Mucosa of rectum (tissue), 2 donors: ENCODE measurements around the gene SHLD1.

Experiments used
- H3K27ac ChIP-seq, 2 donors: one replicate each; pipeline ENCODE4 v1.7.0; 2013; ENCODE audit warnings: inconsistent platforms in 2 of 2, low read depth in 2 of 2, low read length in 2 of 2
- H3K27me3 ChIP-seq, 2 donors: one replicate each; pipeline ENCODE4 v1.7.0; 2013; ENCODE audit warnings: low read length in 2 of 2; ENCODE audit not compliant: control insufficient read depth in 2 of 2, insufficient read depth in 2 of 2
- H3K36me3 ChIP-seq, 2 donors: one replicate each; pipeline ENCODE4 v1.7.0; 2013; ENCODE audit warnings: low read length in 2 of 2; ENCODE audit not compliant: control insufficient read depth in 2 of 2, insufficient read depth in 2 of 2
- H3K4me1 ChIP-seq, 2 donors: one replicate each; pipeline ENCODE4 v1.7.0; 2013; ENCODE audit warnings: low read length in 2 of 2, mild to moderate bottlenecking in 1 of 2; ENCODE audit not compliant: control insufficient read depth in 2 of 2, insufficient read depth in 2 of 2
- H3K4me3 ChIP-seq, 2 donors: one replicate each; pipeline ENCODE4 v1.7.0; 2013; ENCODE audit warnings: low read length in 2 of 2
- H3K9ac ChIP-seq, 2 donors: one replicate each; pipeline ENCODE4 v1.7.0; 2013; ENCODE audit warnings: low read length in 2 of 2, low read depth in 1 of 2, mild to moderate bottlenecking in 1 of 2
- H3K9me3 ChIP-seq, 2 donors: one replicate each; pipeline ENCODE4 v1.7.0; 2013; ENCODE audit warnings: low read length in 2 of 2; ENCODE audit not compliant: control insufficient read depth in 2 of 2
- donor health status: healthy.
- donor health status: Normal muscosa, but diverticular disease.

The SHLD1 gene

DNA sequence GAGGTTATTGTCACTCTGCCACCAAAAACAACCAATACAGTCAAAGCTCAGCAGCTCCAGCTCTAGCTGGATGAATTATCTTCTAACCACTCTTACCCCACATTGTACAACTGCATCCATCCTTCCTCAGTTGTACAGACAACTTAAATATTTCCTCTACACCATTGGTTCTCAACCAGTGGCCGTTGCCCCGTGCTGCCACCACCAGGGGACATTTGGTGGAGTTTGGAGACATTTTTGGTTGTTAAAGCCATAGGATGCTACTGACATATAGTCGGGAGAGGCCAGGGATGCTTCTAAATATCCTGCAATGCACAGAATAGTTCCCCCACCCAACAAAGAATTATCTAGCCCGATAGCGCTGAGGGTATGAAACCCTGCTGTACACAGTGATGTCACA, 59.3 kb downstream of the SHLD1 start:
- Histone ChIP-seq H3K4me3 (no peak overlapping the region), H3K27ac (no peak overlapping the region), H3K9me3 (no peaks in the 10 kb centered on the region), H3K36me3 (no peaks in the 10 kb centered on the region), H3K4me1 (peaks cover 2 to 8% of the 10 kb centered on the region in 2 donors), H3K27me3 (no peaks in the 10 kb centered on the region), H3K9ac (no peak overlapping the region)

DNA sequence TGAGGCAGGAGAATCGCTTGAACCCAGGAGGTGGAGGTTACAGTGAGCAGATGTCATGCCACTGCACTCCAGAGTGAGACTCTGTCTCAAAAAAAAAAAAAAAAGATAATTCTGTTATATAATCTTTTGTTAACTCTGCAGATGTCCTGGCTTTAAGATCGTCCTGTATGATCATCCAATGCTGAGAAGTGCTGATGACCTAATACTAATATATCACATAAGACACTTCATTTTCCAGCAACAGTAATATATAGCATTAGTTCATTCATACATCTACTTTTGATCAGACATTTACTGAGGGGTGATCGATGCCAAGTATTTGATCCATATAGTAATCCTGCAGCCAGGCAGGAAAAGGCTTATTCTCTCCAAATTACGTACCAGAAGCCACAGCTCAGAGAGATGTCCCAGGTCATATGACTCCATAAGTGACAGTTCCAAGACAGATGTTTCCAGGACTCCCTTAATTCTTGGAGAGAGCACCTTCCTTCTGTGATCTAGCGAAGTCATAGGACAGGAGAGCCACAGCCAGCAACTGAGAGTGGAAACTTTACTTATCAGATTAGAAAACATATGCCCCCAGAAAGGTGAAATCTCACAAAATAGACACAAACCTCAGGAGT, 60.7 kb downstream of the SHLD1 start:
- Histone ChIP-seq H3K9ac (no peak overlapping the region), H3K4me3 (no peak overlapping the region), H3K27me3 (no peaks in the 10 kb centered on the region), H3K27ac (no peak overlapping the region), H3K4me1 (no peaks in the 10 kb centered on the region), H3K9me3 (no peaks in the 10 kb centered on the region), H3K36me3 (no peaks in the 10 kb centered on the region)

DNA sequence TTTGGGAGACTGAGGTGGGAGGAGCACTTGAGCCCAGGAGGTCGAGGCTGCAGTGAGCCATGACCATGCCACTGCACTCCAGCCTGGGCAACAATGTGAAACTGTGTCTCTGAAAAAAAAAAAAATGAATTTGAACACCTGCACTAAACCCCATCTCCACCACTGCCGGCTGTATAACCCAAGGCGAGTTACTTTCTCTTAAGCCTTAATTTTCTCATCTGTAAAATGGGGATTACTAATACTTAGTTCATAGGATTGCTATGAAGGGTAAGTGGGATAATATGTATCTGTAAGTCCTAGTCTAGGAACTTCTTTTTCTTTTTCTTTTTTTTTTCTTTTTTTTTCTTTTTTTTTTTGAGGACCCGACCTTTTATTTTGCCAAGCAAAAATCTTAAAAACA, 61.5 kb downstream of the SHLD1 start:
- H3K36me3 ChIP-seq = no peaks in the 10 kb centered on the region
- H3K9ac ChIP-seq = no peak overlapping the region
- no peaks in the 10 kb centered on the region for H3K4me1 ChIP-seq
- no peak overlapping the region for H3K27ac ChIP-seq
- no peaks in the 10 kb centered on the region for H3K9me3 ChIP-seq
- no peak overlapping the region for H3K4me3 ChIP-seq
- no peaks in the 10 kb centered on the region for H3K27me3 ChIP-seq

DNA sequence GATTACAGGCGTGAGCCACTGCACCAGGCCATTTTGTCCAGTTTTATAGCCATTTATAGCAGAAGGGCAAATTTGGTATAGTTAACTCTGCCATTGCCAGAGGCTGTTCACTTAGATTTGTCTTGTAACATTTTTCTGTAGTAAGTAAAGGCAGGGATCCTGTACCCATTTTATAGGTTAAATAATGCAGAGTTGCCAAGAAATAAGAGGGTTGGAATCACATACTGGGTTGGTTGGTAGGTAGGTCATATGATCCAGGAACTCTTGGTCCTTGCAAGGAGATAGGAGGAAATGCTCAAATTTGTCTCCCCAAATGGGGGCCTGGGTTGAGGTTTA, 68.1 kb downstream of the SHLD1 start:
- H3K27ac ChIP-seq = no peak overlapping the region
- H3K27me3 ChIP-seq = no peaks in the 10 kb centered on the region
- H3K4me3 ChIP-seq = no peak overlapping the region
- no peaks in the 10 kb centered on the region for H3K36me3 ChIP-seq
- no peak overlapping the region for H3K9ac ChIP-seq
- H3K9me3 ChIP-seq = no peaks in the 10 kb centered on the region
- H3K4me1 ChIP-seq = no peaks in the 10 kb centered on the region

DNA sequence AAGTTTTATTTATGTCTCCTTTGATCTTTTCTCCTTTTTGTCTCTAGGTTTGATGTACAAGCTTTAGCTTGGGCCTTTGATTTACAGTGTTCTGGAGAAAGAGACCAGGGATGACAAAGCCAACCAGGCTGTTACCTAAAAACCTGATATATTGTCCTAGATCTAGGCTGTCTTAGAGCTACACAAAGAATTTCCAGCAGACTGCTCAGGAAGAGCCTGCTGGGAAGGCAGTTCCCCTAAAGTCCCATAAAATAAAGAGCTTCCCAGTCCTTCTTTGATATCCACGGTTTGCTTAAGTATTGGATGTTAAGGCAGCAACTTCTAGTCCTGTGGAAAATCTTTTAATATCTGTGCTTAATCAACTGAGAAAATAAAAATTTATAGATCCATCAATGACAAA, 70.5 kb downstream of the SHLD1 start:
- Histone ChIP-seq H3K9ac (no peak overlapping the region), H3K27ac (no peak overlapping the region), H3K36me3 (no peaks in the 10 kb centered on the region), H3K4me3 (no peak overlapping the region), H3K9me3 (no peaks in the 10 kb centered on the region), H3K27me3 (no peaks in the 10 kb centered on the region), H3K4me1 (no peaks in the 10 kb centered on the region)

DNA sequence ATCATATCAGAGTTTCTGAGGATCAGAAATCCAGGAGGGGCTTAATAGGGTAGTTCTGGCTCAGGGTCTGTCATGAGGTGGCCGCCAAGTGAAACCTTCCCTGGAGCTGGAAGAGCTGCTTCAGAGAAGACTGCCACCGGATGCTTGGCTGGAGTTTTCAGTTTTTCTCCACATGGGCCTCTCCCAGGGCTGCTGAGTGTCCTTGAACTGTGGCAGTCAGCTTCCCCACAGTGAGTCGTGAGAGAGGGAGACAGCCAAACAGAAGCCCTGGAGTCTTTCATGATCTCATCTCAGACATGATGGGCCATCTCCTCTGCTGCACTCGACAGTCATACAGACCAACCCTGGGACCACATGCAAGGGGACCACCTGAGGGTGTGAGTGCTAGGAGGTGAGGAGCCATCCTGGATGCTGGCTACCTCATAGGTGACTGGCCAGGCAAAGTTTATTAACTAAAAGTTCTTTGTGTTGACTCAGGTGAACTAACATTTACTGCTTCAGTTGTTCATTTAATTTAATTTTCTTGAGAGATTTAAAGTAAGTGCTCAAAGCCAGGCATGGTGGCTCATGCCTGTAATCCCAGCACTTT, 71.5 kb downstream of the SHLD1 start:
- H3K4me3 ChIP-seq = no peak overlapping the region
- no peak overlapping the region for H3K9ac ChIP-seq
- no peaks in the 10 kb centered on the region for H3K9me3 ChIP-seq
- H3K27ac ChIP-seq = no peak overlapping the region
- H3K27me3 ChIP-seq = no peaks in the 10 kb centered on the region
- no peaks in the 10 kb centered on the region for H3K4me1 ChIP-seq
- no peaks in the 10 kb centered on the region for H3K36me3 ChIP-seq

DNA sequence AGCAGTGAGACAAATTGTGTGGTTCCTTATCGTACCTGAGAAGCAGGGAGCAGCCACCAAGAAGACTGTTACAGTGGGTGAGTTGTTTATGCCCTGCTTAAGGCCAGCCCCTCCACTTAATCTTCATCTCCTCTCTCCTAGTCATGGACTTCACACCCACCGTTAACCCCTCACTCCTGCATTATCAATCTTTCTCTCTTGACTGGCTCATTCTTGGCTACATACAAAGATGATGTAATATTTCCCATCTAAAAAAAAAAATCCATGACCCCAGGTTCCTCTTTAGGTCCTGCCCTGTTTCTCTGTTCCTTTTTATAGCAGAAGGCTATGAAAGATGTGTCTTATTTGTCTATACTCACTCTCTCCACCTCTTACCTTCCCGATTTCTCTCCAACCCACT, 72.4 kb downstream of the SHLD1 start:
- H3K4me1 ChIP-seq = no peaks in the 10 kb centered on the region
- H3K27me3 ChIP-seq = no peaks in the 10 kb centered on the region
- no peak overlapping the region for H3K9ac ChIP-seq
- H3K27ac ChIP-seq = no peak overlapping the region
- no peaks in the 10 kb centered on the region for H3K9me3 ChIP-seq
- H3K4me3 ChIP-seq = no peak overlapping the region
- H3K36me3 ChIP-seq = no peaks in the 10 kb centered on the region

DNA sequence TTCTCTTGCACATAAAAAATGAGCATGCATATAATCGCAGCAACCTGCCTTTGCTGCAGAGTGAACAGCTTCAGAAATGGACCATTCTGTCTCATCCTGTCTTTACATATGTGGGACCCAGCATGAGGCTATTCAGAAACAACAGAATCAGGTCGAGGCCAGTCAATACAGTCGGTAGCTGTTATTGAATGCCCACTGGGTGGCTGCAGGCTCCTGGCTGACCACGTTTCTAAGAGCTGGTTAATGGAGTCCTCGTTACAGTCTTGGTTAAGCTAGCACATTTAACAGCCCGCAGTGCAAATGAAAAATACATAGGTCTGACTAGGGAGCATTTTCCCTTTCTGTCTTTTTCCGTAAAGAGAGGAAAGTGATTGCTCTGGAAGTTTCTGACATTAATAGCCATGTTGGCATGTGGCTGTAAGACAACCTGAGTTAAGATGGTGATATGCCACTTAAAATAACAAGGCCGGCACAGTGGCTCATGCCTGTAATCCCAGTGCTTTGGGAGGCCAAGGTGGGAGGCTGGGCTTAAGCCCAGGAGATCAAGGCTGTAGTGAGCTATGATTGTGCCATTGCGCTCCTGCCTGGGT, 75.0 kb downstream of the SHLD1 start:
- H3K4me3 ChIP-seq = no peak overlapping the region
- no peaks in the 10 kb centered on the region for H3K27me3 ChIP-seq
- H3K27ac ChIP-seq = no peak overlapping the region
- no peaks in the 10 kb centered on the region for H3K9me3 ChIP-seq
- no peak overlapping the region for H3K9ac ChIP-seq
- no peaks in the 10 kb centered on the region for H3K4me1 ChIP-seq
- no peaks in the 10 kb centered on the region for H3K36me3 ChIP-seq

DNA sequence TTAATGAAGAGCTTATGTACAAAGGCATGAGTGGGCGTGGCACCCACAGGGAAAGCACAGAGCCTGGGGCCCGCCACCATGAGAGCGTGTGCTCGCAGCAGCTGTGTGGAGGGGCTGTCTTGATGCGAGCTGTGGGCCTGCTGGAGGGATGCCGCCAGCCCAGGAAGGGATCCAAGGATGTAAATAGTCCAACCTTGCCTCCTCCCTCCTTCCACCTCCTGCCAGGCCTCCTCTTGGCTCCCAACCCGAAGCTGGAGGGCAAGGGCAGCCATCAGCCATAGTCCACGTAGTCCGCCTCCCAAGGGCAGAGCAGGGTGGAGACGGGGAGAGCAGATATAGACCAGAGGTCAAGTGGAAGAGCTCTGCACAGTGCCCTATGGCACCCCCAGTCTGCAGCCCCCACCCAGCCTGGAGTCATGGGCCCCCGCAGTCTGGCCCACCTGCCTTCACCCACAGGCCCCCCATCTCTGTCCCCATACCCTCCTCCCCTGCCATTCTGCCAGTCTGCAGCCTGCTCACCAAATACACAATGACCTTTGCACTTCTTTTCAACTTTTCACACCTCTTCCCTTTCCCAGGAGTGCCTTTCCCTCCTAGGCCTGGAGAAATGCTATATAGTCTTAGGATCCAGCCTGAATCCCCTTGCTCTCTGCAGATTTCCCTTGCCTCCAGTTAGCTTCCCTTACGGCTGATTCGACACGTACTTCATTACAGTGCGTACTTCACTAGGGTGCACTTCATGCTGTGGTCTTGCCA, 77.1 kb downstream of the SHLD1 start:
- H3K9ac ChIP-seq = no peak overlapping the region
- no peaks in the 10 kb centered on the region for H3K27me3 ChIP-seq
- no peaks in the 10 kb centered on the region for H3K4me1 ChIP-seq
- no peak overlapping the region for H3K27ac ChIP-seq
- no peaks in the 10 kb centered on the region for H3K9me3 ChIP-seq
- H3K36me3 ChIP-seq = no peaks in the 10 kb centered on the region
- H3K4me3 ChIP-seq = no peak overlapping the region

DNA sequence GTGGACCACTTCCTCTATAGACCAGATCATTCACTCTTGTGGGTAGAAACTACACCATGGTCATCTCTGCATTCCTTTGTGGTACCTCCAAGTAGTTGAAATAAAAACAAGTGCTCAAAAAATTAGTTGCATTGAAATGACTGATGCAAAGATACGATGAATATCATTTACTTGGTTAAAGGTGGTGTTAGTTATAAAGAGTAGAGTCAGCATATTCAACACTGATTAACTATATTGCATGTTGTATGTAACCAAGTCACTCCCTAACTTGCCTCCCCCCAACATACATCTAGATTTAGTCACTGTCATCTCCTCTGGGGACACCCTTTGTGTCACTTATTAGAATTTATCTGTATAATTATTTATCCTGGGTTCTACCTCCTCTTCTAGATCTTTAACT, 77.7 kb downstream of the SHLD1 start:
- H3K4me1 ChIP-seq = no peaks in the 10 kb centered on the region
- H3K27me3 ChIP-seq = no peaks in the 10 kb centered on the region
- H3K36me3 ChIP-seq = no peaks in the 10 kb centered on the region
- no peak overlapping the region for H3K27ac ChIP-seq
- no peak overlapping the region for H3K9ac ChIP-seq
- H3K4me3 ChIP-seq = no peak overlapping the region
- H3K9me3 ChIP-seq = no peaks in the 10 kb centered on the region
